HepG2 (cell line): ENCODE results near the gene ACSS2. TPM values are rescaled to one million over a fixed set of nuclear protein-coding genes. Genes with fewer than 3 reads are reported as not detected.

Experiments used
- ATAC-seq: fragments of 200-7000 bp; cut with Tn5 transposase; 3 replicates; pipeline ENCODE4 v1.9.1; 2020; ENCODE audit warnings: mild to moderate bottlenecking, moderate library complexity
- BruUV-seq: library from RNA; stranded (reverse); fragments of 400-500 nt; replicated peaks from 2 replicates; lab custom pipeline; 2021; lab: Mats Ljungman, UMichigan
- CTCF ChIA-PET: fragments of 300-600 bp; formaldehyde crosslinking; extraction: SDS; loops from one replicate; lab custom pipeline; 2021; ENCODE audit warnings: low total read pairs, inconsistent platforms, low intra/inter-chr PET ratio; lab: Yijun Ruan, JAX
- POLR2A ChIA-PET: fragments of 350-600 bp; sonication (Branson Sonifier 250); formaldehyde crosslinking; loops from one replicate; lab custom pipeline; 2020; ENCODE audit warnings: antibody characterized with exemption, inconsistent platforms; lab: Yijun Ruan, JAX
- DNase-seq: peaks from one replicate; pipeline ENCODE4 v3.0.0-alpha.2; 2015; ENCODE audit warnings: low spot score
- FAIRE-seq: peaks from 3 replicates; lab custom pipeline; 2011; peaks lifted over from hg19 to GRCh38; lab: Jason Lieb, UNC
- H2AFZ ChIP-seq: one replicate; pipeline ENCODE4 v1.6.1; 2011; ENCODE audit warnings: low read length, inconsistent platforms
- H3K27ac ChIP-seq: fragments of 300-600 bp; 3 replicates; pipeline ENCODE4 v1.8.0; 2011; ENCODE audit warnings: mixed run types, mild to moderate bottlenecking, mixed read lengths, low read length, inconsistent platforms; ENCODE audit not compliant: insufficient read depth; ENCODE audit errors: extremely low read length
- H3K27me3 ChIP-seq, 2 experiments: fragments of 200-600 bp in 1 of 2; 2 replicates in 1 of 2; 3 replicates in 1 of 2; pipeline versions ENCODE4 v1.6.0 to v1.8.0; 2011; ENCODE audit warnings: low read length in 2 of 2, mild to moderate bottlenecking in 2 of 2, moderate library complexity in 2 of 2, inconsistent platforms in 1 of 2; ENCODE audit not compliant: insufficient read depth in 2 of 2, control insufficient read depth in 1 of 2
- H3K36me3 ChIP-seq, 2 experiments: fragments of 200-600 bp in 1 of 2; replicated peaks in 1 of 2; 2 replicates in 1 of 2; 3 replicates in 1 of 2; pipeline versions ENCODE4 v1.5.1 to v1.8.0; 2011; ENCODE audit warnings: low read length in 2 of 2, inconsistent platforms in 1 of 2; ENCODE audit not compliant: insufficient read depth in 2 of 2, control insufficient read depth in 1 of 2
- H3K4me1 ChIP-seq: 2 replicates; pipeline ENCODE4 v1.5.1; 2012; ENCODE audit warnings: low read length, inconsistent platforms; ENCODE audit not compliant: insufficient read depth
- H3K4me2 ChIP-seq: 2 replicates; pipeline ENCODE4 v1.6.0; 2011; ENCODE audit warnings: low read depth, low read length, inconsistent platforms
- H3K4me3 ChIP-seq, 3 experiments: fragments of 200-600 bp in 1 of 3; sonication (generic), shearing (Covaris generic) in 1 of 3; replicated peaks in 1 of 3; 2 replicates each; pipeline ENCODE4 v1.5.1; 2011 to 2016; ENCODE audit warnings: low read length in 3 of 3, inconsistent platforms in 2 of 3, low read depth in 2 of 3, mild to moderate bottlenecking in 2 of 3, control low read depth in 1 of 3, mixed read lengths in 1 of 3; ENCODE audit not compliant: insufficient read depth in 1 of 3
- H3K79me2 ChIP-seq: one replicate; pipeline ENCODE4 v1.6.1; 2011; ENCODE audit warnings: low read length, inconsistent platforms; ENCODE audit not compliant: insufficient read depth
- H3K9ac ChIP-seq: 2 replicates; pipeline ENCODE4 v1.6.0; 2011; ENCODE audit warnings: mild to moderate bottlenecking, low read depth, low read length, inconsistent platforms; ENCODE audit not compliant: insufficient read depth
- H3K9me3 ChIP-seq: 2 replicates; pipeline ENCODE4 v1.5.1; 2012; ENCODE audit warnings: mild to moderate bottlenecking, low read length
- H4K20me1 ChIP-seq: 2 replicates; pipeline ENCODE4 v1.6.0; 2011; ENCODE audit warnings: inconsistent platforms, mild to moderate bottlenecking, low read length, moderate library complexity; ENCODE audit not compliant: insufficient read depth
- AGO2 ChIP-seq: fragments of 200-400 bp; formaldehyde crosslinking; optimal IDR thresholded peaks from 2 replicates; pipeline ENCODE3; 2017; ENCODE audit warnings: mild to moderate bottlenecking, low read depth, low read length, moderate library complexity
- ELF3 ChIP-seq: IDR thresholded peaks from 2 replicates; pipeline ENCODE4 v1.6.1; 2016; ENCODE audit warnings: missing genetic modification reagents, missing compliant biosample characterization
- ETV5 ChIP-seq: IDR thresholded peaks from 2 replicates; pipeline ENCODE4 v1.6.1; 2018; ENCODE audit warnings: missing biosample characterization, missing genetic modification reagents, inconsistent platforms, borderline replicate concordance
- KDM5A ChIP-seq: fragments of 200-600 bp; sonication (generic); IDR thresholded peaks from 2 replicates; pipeline ENCODE4 v1.7.0; 2018; ENCODE audit warnings: antibody characterized with exemption, mild to moderate bottlenecking, low read length, borderline replicate concordance
- KMT2B ChIP-seq: IDR thresholded peaks from 2 replicates; pipeline ENCODE4 v1.6.1; 2016; ENCODE audit warnings: missing genetic modification reagents, missing compliant biosample characterization
- PHF8 ChIP-seq: sonication (generic); formaldehyde crosslinking; IDR thresholded peaks from 2 replicates; pipeline ENCODE4 v1.5.0; 2020; ENCODE audit warnings: missing genetic modification reagents
- SSRP1 ChIP-seq: IDR thresholded peaks from 2 replicates; pipeline ENCODE4 v1.6.1; 2016; ENCODE audit warnings: control low read depth
- ZNF75D ChIP-seq: sonication (generic); formaldehyde crosslinking; IDR thresholded peaks from 2 replicates; pipeline ENCODE4 v1.8.1; 2023; ENCODE audit warnings: missing genetic modification reagents, mild to moderate bottlenecking, borderline replicate concordance
- WGBS: methylation state at CpG from one replicate; pipeline ENCODE4 v1.1.6; 2017; ENCODE audit warnings: low lambda C conversion rate; 5-methylcytosine and 5-hydroxymethylcytosine counted together
- in situ Hi-C: cut with HindIII; loops from 2 replicates; pipeline ENCODE4 v1.10.0; 2017; ENCODE audit warnings: low pct_unique_long_range_greater_than_20kb; ENCODE audit not compliant: extremely low pct_ligation_motif_present
- intact Hi-C: fragments of 100-400 bp; cut with micrococcal nuclease; formaldehyde crosslinking; loops from one replicate; pipeline ENCODE4 v1.10.0; 2022; ENCODE audit not compliant: unreplicated experiment
- polyA plus RNA-seq, 8 experiments: library from polyadenylated mRNA; depleted of rRNA in 3 of 8; stranded (reverse) in 7 of 8; unstranded in 1 of 8; fragments of >200 nt; fragmentation: Illumina TruSeq in 4 of 8; extraction: Trizol in 4 of 8; gene quantifications; 2 replicates each; pipeline versions ENCODE4 v1.2.1 to v1.2.3, GENCODE V29; 2011 to 2016; ENCODE audit warnings: low read depth in 4 of 8, missing spikeins in 1 of 8, mixed read lengths in 1 of 8; ENCODE audit not compliant: insufficient read depth in 1 of 8
- total RNA-seq, 5 experiments: library from RNA; depleted of rRNA; stranded (reverse); fragments of >200 nt; fragmentation: Illumina TruSeq; extraction: Trizol; gene quantifications; 2 replicates each; pipeline ENCODE4 v1.2.3, GENCODE V29; 2016; ENCODE audit warnings: low read depth in 1 of 5
- TF ChIP-seq, protein P1 (sequence below): sonication (generic); formaldehyde crosslinking; IDR thresholded peaks from 2 replicates; pipeline ENCODE4 v1.4.0; 2020; ENCODE audit warnings: missing genetic modification reagents
- TF ChIP-seq, protein P2 (sequence below): sonication (generic); formaldehyde crosslinking; IDR thresholded peaks from 2 replicates; pipeline ENCODE4 v1.5.0; 2020; ENCODE audit warnings: mild to moderate bottlenecking, missing genetic modification reagents

Gene ACSS2
- total and polyA plus RNA-seq, 2 of the 13 experiments (the other 11 are each of a cell fraction or from before 2014, with no cell fraction given), result 72.8 to 89.7 TPM

GRCh38 chr20:34862724-34863123 is 13.7 kb upstream of the ACSS2 start (continued):
- TF ChIP-seq, protein P1, sequence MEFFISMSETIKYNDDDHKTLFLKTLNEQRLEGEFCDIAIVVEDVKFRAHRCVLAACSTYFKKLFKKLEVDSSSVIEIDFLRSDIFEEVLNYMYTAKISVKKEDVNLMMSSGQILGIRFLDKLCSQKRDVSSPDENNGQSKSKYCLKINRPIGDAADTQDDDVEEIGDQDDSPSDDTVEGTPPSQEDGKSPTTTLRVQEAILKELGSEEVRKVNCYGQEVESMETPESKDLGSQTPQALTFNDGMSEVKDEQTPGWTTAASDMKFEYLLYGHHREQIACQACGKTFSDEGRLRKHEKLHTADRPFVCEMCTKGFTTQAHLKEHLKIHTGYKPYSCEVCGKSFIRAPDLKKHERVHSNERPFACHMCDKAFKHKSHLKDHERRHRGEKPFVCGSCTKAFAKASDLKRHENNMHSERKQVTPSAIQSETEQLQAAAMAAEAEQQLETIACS (CRISPR knock-in tag), result no peak

GRCh38 chr20:34863421-34863965 is 12.9 kb upstream of the ACSS2 start:
- no peak for DNase-seq
- Histone ChIP-seq H3K9ac (no peak overlapping the region), H3K27ac (no peak overlapping the region), H3K36me3 (peaks cover 7 to 17% of the 10 kb centered on the region in 2 experiments; a peak in 3 of 5 replicates), H2AFZ (no peak overlapping the region), H3K9me3 (no peaks in the 10 kb centered on the region), H3K27me3 (no peaks in the 10 kb centered on the region), H3K4me3 (no peak overlapping the region), H4K20me1 (no peaks in the 10 kb centered on the region), H3K79me2 (no peaks in the 10 kb centered on the region), H3K4me1 (no peaks in the 10 kb centered on the region), H3K4me2 (no peak overlapping the region)
- TF ChIP-seq SSRP1 (CRISPR knock-in tag) (no peak), KDM5A (no peak), KMT2B (CRISPR knock-in tag) (no peak), AGO2 (peak; percentile 15), ETV5 (CRISPR knock-in tag) (no peak), PHF8 (CRISPR knock-in tag) (no peak), ELF3 (CRISPR knock-in tag) (no peak), ZNF75D (CRISPR knock-in tag) (no peak)
- TF ChIP-seq, protein P2, sequence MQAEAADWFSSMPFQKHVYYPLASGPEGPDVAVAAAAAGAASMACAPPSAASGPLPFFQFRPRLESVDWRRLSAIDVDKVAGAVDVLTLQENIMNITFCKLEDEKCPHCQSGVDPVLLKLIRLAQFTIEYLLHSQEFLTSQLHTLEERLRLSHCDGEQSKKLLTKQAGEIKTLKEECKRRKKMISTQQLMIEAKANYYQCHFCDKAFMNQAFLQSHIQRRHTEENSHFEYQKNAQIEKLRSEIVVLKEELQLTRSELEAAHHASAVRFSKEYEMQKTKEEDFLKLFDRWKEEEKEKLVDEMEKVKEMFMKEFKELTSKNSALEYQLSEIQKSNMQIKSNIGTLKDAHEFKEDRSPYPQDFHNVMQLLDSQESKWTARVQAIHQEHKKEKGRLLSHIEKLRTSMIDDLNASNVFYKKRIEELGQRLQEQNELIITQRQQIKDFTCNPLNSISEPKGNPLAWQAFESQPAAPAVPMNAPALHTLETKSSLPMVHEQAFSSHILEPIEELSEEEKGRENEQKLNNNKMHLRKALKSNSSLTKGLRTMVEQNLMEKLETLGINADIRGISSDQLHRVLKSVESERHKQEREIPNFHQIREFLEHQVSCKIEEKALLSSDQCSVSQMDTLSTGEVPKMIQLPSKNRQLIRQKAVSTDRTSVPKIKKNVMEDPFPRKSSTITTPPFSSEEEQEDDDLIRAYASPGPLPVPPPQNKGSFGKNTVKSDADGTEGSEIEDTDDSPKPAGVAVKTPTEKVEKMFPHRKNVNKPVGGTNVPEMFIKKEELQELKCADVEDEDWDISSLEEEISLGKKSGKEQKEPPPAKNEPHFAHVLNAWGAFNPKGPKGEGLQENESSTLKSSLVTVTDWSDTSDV (CRISPR knock-in tag), result 0 out of 2 replicates have a peak, but pooled peaks have one; percentile 41
- POLR2A ChIA-PET, result interaction anchor here (0.6 kb wide), 1 partner anchor 17 kb away, joined by 4 read pairs; no protein-coding TSS in a partner anchor
- over 99% methylated on average over 32 of the region's 32 CpGs for WGBS
- no peak; the same call in 1 of the 3 replicates for ATAC-seq
- FAIRE-seq, result no peak
- no TSS peak for BruUV-seq
- in situ Hi-C loops, result no loop called here
- CTCF ChIA-PET, result no interaction called here
- intact Hi-C loops, result no loop called here
